Activated B cell treated with CpG ODN at 0.5 μM for 24 hours (primary cell): ENCODE data around the gene RPA3. TPM values are rescaled to one million over a fixed set of nuclear protein-coding genes. Genes with fewer than 3 reads are reported as not detected.

Source experiments
- ATAC-seq: fragments of 200-7000 bp; cut with Tn5 transposase; one replicate; pipeline ENCODE4 v1.10.0; 2021; ENCODE audit warnings: low read depth, mild to moderate bottlenecking, moderate library complexity
- CTCF ChIA-PET: fragments of 350-600 bp; sonication (Branson Sonifier 250); formaldehyde crosslinking; loops from one replicate; lab custom pipeline; 2021; ENCODE audit warnings: antibody characterized with exemption; lab: Charles Lee
- POLR2A ChIA-PET: fragments of 350-600 bp; sonication (Branson Sonifier 250); formaldehyde crosslinking; loops from one replicate; lab custom pipeline; 2021; ENCODE audit warnings: antibody characterized with exemption; lab: Charles Lee
- DNase-seq: peaks from one replicate; pipeline ENCODE4 v3.0.0; 2022
- H3K27ac Mint-ChIP-seq: one replicate; pipeline ENCODE4 v1.8.0; 2020; ENCODE audit warnings: mixed read lengths
- H3K27me3 Mint-ChIP-seq: one replicate; pipeline ENCODE4 v1.8.0; 2021; ENCODE audit warnings: mixed read lengths
- H3K36me3 Mint-ChIP-seq: one replicate; pipeline ENCODE4 v1.8.0; 2021; ENCODE audit warnings: low read depth, mixed read lengths
- H3K4me1 Mint-ChIP-seq: one replicate; pipeline ENCODE4 v1.8.0; 2021; ENCODE audit warnings: mixed read lengths
- H3K4me3 Mint-ChIP-seq: one replicate; pipeline ENCODE4 v1.8.0; 2020; ENCODE audit warnings: mild to moderate bottlenecking, mixed read lengths
- H3K9me3 Mint-ChIP-seq: one replicate; pipeline ENCODE4 v1.8.0; 2020; ENCODE audit warnings: mixed read lengths
- CTCF ChIP-seq: fragments of 200-600 bp; IDR thresholded peaks from one replicate; pipeline ENCODE4 v1.8.0; 2022; ENCODE audit warnings: antibody characterized with exemption, mild to moderate bottlenecking
- intact Hi-C: fragments of 100-400 bp; cut with micrococcal nuclease; formaldehyde crosslinking; loops from one replicate; pipeline ENCODE4 v1.15.1; 2024
- total RNA-seq: library from RNA; stranded (reverse); gene quantifications from 2 replicates; pipeline ENCODE4 v1.2.3, GENCODE V29; 2022

The RPA3 gene
- total RNA-seq, 1 donor from 2014 or later: 64.9 TPM

- ATAC-seq (no peak), DNase-seq (no peak)
- H3K27ac Mint-ChIP-seq: no peak overlapping the region
- intact Hi-C loops: no loop called here
- H3K36me3 Mint-ChIP-seq: peaks cover 24% of the 10 kb centered on the region
- peaks cover 41% of the 10 kb centered on the region for H3K4me1 Mint-ChIP-seq
- H3K27me3 Mint-ChIP-seq: no peaks in the 10 kb centered on the region
- CTCF ChIA-PET: interaction anchor here (1.3 kb wide), 1 partner anchor 13 kb away, joined by 3 read pairs; no protein-coding TSS in a partner anchor
- POLR2A ChIA-PET: no interaction called here
- TF ChIP-seq CTCF: no peak
- no peak overlapping the region for H3K4me3 Mint-ChIP-seq
- peaks cover 12% of the 10 kb centered on the region for H3K9me3 Mint-ChIP-seq
Measured at GRCh38 chr7:7654964-7655715, 63.3 kb downstream of the RPA3 start.

GRCh38 chr7:7653593-7654187, 64.7 kb downstream of the RPA3 start:
- DNase-seq (no peak), ATAC-seq (no peak)
- no peak overlapping the region for H3K4me3 Mint-ChIP-seq
- peaks cover 16% of the 10 kb centered on the region for H3K36me3 Mint-ChIP-seq
- TF ChIP-seq CTCF: no peak
- intact Hi-C loops: loop anchor here (2.0 kb wide), 1 partner anchor 17 kb away; no protein-coding TSS in a partner anchor
- ChIA-PET POLR2A (no interaction called here), CTCF (no interaction called here)
- peaks cover 39% of the 10 kb centered on the region for H3K4me1 Mint-ChIP-seq
- no peaks in the 10 kb centered on the region for H3K9me3 Mint-ChIP-seq
- H3K27me3 Mint-ChIP-seq: no peaks in the 10 kb centered on the region
- H3K27ac Mint-ChIP-seq: no peak overlapping the region

- ATAC-seq (no peak), DNase-seq (no peak)
- H3K4me1 Mint-ChIP-seq: peaks cover 39% of the 10 kb centered on the region
- H3K36me3 Mint-ChIP-seq: peaks cover 13% of the 10 kb centered on the region
- TF ChIP-seq CTCF: no peak
- H3K9me3 Mint-ChIP-seq: no peaks in the 10 kb centered on the region
- no peak overlapping the region for H3K4me3 Mint-ChIP-seq
- intact Hi-C loops: loop anchor here (2.0 kb wide), 1 partner anchor 18 kb away; no protein-coding TSS in a partner anchor
- H3K27me3 Mint-ChIP-seq: no peaks in the 10 kb centered on the region
- ChIA-PET POLR2A (no interaction called here), CTCF (no interaction called here)
- H3K27ac Mint-ChIP-seq: no peak overlapping the region
Measured at GRCh38 chr7:7652798-7653540, 65.4 kb downstream of the RPA3 start.

- Mint-ChIP-seq H3K27me3 (no peaks in the 10 kb centered on the region), H3K4me1 (peaks cover 30% of the 10 kb centered on the region), H3K27ac (no peak overlapping the region), H3K4me3 (no peak overlapping the region), H3K36me3 (peaks cover 6% of the 10 kb centered on the region), H3K9me3 (no peaks in the 10 kb centered on the region)
- DNase-seq (no peak), ATAC-seq (no peak)
- intact Hi-C loops: no loop called here
- no peak for TF ChIP-seq CTCF
- ChIA-PET CTCF (no interaction called here), POLR2A (no interaction called here)
Measured at GRCh38 chr7:7651479-7651878, 66.9 kb downstream of the RPA3 start.

GRCh38 chr7:7650682-7651206, 67.7 kb downstream of the RPA3 start:
- H3K4me3 Mint-ChIP-seq: no peak overlapping the region
- H3K4me1 Mint-ChIP-seq: peaks cover 30% of the 10 kb centered on the region
- intact Hi-C loops: no loop called here
- DNase-seq (no peak), ATAC-seq (no peak)
- CTCF ChIA-PET: no interaction called here
- no peaks in the 10 kb centered on the region for H3K9me3 Mint-ChIP-seq
- no peaks in the 10 kb centered on the region for H3K27me3 Mint-ChIP-seq
- no peak for TF ChIP-seq CTCF
- POLR2A ChIA-PET: no interaction called here
- H3K27ac Mint-ChIP-seq: no peak overlapping the region
- H3K36me3 Mint-ChIP-seq: peaks cover 7% of the 10 kb centered on the region
